A673 (cell line): Measurements from ENCODE around the gene NOA1. TPM values are rescaled to one million over a fixed set of nuclear protein-coding genes. Genes with fewer than 3 reads are reported as not detected.
"Not testable (repeated sequence)": the region's sequence is repeated elsewhere in the genome, so short reads cannot be mapped to it uniquely, and the experiment has no call there.

Experiments used
- BruUV-seq: library from RNA; stranded (reverse); fragments of 400-500 nt; replicated peaks from 2 replicates; lab custom pipeline; 2021; lab: Mats Ljungman, UMichigan
- CTCF ChIA-PET: fragments of 300-600 bp; sonication (Branson Sonifier 250); formaldehyde crosslinking; loops from one replicate; lab custom pipeline; 2022; ENCODE audit warnings: antibody characterized with exemption; lab: Charles Lee
- POLR2A ChIA-PET: fragments of 300-600 bp; sonication (Branson Sonifier 250); formaldehyde crosslinking; loops from one replicate; lab custom pipeline; 2022; ENCODE audit warnings: antibody characterized with exemption; ENCODE audit not compliant: low non-redundant PET; lab: Charles Lee
- DNase-seq: peaks from one replicate; pipeline ENCODE4 v3.0.0-alpha.2; 2015; ENCODE audit warnings: low spot score
- H3K27ac ChIP-seq: fragments of 200-600 bp; sonication (generic); 2 replicates; pipeline ENCODE4 v1.5.1; 2016; ENCODE audit warnings: mixed run types, low read depth, mild to moderate bottlenecking, mixed read lengths, antibody characterized with exemption, low read length; ENCODE audit not compliant: poor library complexity, severe bottlenecking
- H3K27me3 ChIP-seq: fragments of 200-600 bp; sonication (generic); replicated peaks from 2 replicates; pipeline ENCODE4 v1.6.1; 2017; ENCODE audit warnings: mixed run types, low read depth, mild to moderate bottlenecking, mixed read lengths, antibody characterized with exemption, low read length; ENCODE audit not compliant: insufficient read depth, poor library complexity
- H3K36me3 ChIP-seq: fragments of 200-600 bp; sonication (generic); 2 replicates; pipeline ENCODE4 v1.6.1; 2016; ENCODE audit warnings: mixed run types, mild to moderate bottlenecking, mixed read lengths, antibody characterized with exemption, low read length; ENCODE audit not compliant: insufficient read depth, poor library complexity, severe bottlenecking
- H3K4me1 ChIP-seq: fragments of 200-600 bp; sonication (generic); 2 replicates; pipeline ENCODE4 v1.6.1; 2017; ENCODE audit warnings: mixed run types, mild to moderate bottlenecking, mixed read lengths, antibody characterized with exemption, low read length; ENCODE audit not compliant: insufficient read depth, poor library complexity, severe bottlenecking
- H3K4me3 ChIP-seq: fragments of 200-600 bp; sonication (generic); 2 replicates; pipeline ENCODE4 v1.5.1; 2016; ENCODE audit warnings: low read depth, mixed run types, mild to moderate bottlenecking, mixed read lengths, low read length; ENCODE audit not compliant: poor library complexity, severe bottlenecking
- H3K9me3 ChIP-seq: fragments of 200-600 bp; sonication (generic); 2 replicates; pipeline ENCODE4 v1.6.1; 2016; ENCODE audit warnings: mixed run types, low read depth, mild to moderate bottlenecking, mixed read lengths, antibody characterized with exemption, low read length; ENCODE audit not compliant: poor library complexity, severe bottlenecking
- CTCF ChIP-seq: fragments of 300-800, 200-600 bp; sonication (generic); conservative IDR thresholded peaks from 2 replicates; pipeline ENCODE4 v1.5.1; 2017; ENCODE audit warnings: low read depth, mild to moderate bottlenecking, antibody characterized with exemption, low read length, moderate library complexity, mixed read lengths
- EZH2 ChIP-seq: fragments of 200-600 bp; sonication (generic); IDR thresholded peaks from 2 replicates; pipeline ENCODE4 v1.6.1; 2017; ENCODE audit warnings: borderline replicate concordance, low read depth, mild to moderate bottlenecking, mixed read lengths, antibody characterized with exemption, low read length; ENCODE audit not compliant: poor library complexity, severe bottlenecking
- intact Hi-C: fragments of 100-400 bp; cut with micrococcal nuclease; formaldehyde crosslinking; loops from one replicate; pipeline ENCODE4 v1.10.0; 2022; ENCODE audit not compliant: unreplicated experiment
- total RNA-seq: library from RNA; stranded (reverse); gene quantifications from 2 replicates; pipeline ENCODE4 v1.2.3, GENCODE V29; 2021

NOA1 gene
- total RNA-seq, 1 experiment from 2014 or later, result 8.3 TPM

DNA sequence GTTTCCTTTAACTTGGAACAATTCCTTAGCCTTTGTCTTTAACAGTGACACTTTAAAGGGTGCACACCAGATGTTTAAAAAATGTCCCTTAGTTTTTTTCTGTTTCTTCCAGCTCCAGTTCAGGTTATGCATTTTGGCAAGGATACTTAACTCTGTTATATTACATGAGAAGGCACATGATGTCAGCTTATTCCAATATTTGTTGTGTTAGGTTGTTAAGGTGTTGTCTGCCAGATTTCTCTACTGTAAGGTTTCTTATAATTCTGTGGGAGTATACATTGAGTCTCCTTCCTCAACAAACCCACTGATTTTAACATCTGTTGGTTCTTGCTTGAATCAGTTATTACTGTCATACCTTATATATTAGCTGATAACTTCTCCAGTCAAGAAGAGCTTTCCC, 36.4 kb downstream of the NOA1 start:
- no TSS peak for BruUV-seq
- intact Hi-C loops, result no loop called here
- TF ChIP-seq EZH2, result no peak
- TF ChIP-seq CTCF, result no peak
- H3K36me3 ChIP-seq, result no peaks in the 10 kb centered on the region
- H3K4me3 ChIP-seq, result no peak overlapping the region
- no peaks in the 10 kb centered on the region for H3K4me1 ChIP-seq
- H3K27me3 ChIP-seq, result no peaks in the 10 kb centered on the region
- no peaks in the 10 kb centered on the region for H3K9me3 ChIP-seq
- ChIA-PET CTCF (no interaction called here), POLR2A (interaction anchor here (0.6 kb wide), 1 partner anchor 30 kb away, joined by 5 read pairs; no protein-coding TSS in a partner anchor)
- no peak overlapping the region for H3K27ac ChIP-seq
- DNase-seq, result no peak

DNA sequence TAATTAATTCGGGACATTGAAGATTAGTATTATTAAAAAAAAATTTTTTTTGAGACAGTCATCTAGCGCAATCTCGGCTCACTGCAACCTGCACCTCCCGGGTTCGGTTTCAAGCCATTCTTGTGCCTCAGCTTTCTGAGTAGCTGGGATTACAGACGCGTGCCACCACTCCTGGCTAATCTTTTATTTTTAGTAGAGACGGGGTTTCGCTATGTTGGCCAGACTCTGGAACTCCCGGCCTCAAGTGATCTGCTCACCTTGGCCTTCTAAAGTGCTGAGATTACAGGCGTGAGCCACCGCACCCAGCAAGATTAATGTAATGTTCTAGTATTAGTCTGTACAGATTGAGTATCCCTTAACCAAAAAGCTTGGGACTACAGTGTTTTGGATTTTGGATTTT, 37.0 kb downstream of the NOA1 start:
- intact Hi-C loops, result no loop called here
- TF ChIP-seq EZH2 (no peak), CTCF (no peak)
- no peaks in the 10 kb centered on the region for H3K27me3 ChIP-seq
- BruUV-seq, result no TSS peak
- no peak overlapping the region for H3K27ac ChIP-seq
- no peak overlapping the region for H3K4me3 ChIP-seq
- H3K36me3 ChIP-seq, result no peaks in the 10 kb centered on the region
- ChIA-PET POLR2A (interaction anchor here (0.6 kb wide), 1 partner anchor 31 kb away, joined by 5 read pairs; no protein-coding TSS in a partner anchor), CTCF (no interaction called here)
- H3K4me1 ChIP-seq, result no peaks in the 10 kb centered on the region
- DNase-seq, result no peak
- no peaks in the 10 kb centered on the region for H3K9me3 ChIP-seq

DNA sequence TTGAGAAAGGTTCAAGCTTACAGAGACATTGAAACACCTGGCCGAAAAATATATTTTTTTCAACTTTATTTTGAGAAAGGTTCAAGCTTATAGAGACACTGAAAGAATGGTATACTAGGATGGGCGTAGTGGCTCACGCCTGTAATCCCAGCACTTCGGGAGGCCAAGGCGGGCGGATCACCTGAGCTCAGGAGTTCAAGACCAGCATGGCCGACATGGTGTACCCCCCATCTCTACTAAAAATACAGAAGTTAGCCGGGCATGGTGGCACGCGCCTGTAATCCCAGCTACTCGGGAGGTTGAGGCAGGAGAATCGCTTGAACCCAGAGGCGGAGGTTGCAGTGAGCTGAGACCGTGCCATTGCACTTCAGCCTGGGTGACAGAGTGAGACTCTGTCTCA, 37.6 kb downstream of the NOA1 start:
- BruUV-seq, H3K27me3 ChIP-seq, DNase-seq, POLR2A ChIA-PET, H3K4me1 ChIP-seq, H3K27ac ChIP-seq, H3K4me3 ChIP-seq, H3K9me3 ChIP-seq, H3K36me3 ChIP-seq, intact Hi-C loops, CTCF ChIA-PET: not testable (repeated sequence)

DNA sequence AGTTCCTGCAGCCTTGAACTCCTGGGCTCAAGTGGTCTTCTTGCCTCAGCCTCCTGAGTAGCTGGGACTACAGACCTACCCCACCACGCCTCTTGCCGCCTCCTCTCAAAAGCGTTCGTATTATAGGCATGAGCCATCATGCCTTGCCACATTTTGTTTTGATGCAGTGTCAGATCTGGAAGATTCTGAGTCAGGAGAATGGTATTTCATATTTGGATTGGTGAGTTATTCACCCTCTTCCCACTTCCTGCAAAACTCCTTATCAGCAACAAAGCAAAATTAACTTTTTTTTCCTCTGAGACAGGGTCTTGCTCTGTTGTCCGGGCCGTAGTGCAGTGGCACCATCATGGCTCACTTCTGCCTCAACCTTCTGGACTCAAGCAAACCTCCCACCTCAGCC, 40.1 kb downstream of the NOA1 start:
- TF ChIP-seq CTCF (no peak), EZH2 (no peak)
- no TSS peak for BruUV-seq
- Histone ChIP-seq H3K27me3 (no peaks in the 10 kb centered on the region), H3K9me3 (no peaks in the 10 kb centered on the region), H3K4me3 (no peak overlapping the region), H3K4me1 (peaks cover 5% of the 10 kb centered on the region), H3K36me3 (no peaks in the 10 kb centered on the region), H3K27ac (no peak overlapping the region)
- ChIA-PET CTCF (no interaction called here), POLR2A (no interaction called here)
- no peak for DNase-seq
- intact Hi-C loops, result no loop called here
